BLaER1 (cell line): Measurements from ENCODE around the gene ATP23.

ENCODE experiments used
- H3K27ac ChIP-seq: shearing (Covaris generic); formaldehyde crosslinking; 2 replicates; pipeline ENCODE4 v1.8.1; 2022
- H3K27me3 ChIP-seq: shearing (Covaris generic); formaldehyde crosslinking; 2 replicates; pipeline ENCODE4 v1.8.1; 2022
- H3K36me3 ChIP-seq: shearing (Covaris generic); formaldehyde crosslinking; 2 replicates; pipeline ENCODE4 v1.8.1; 2022
- H3K4me1 ChIP-seq: shearing (Covaris generic); formaldehyde crosslinking; 2 replicates; pipeline ENCODE4 v1.8.1; 2022
- H3K4me2 ChIP-seq: shearing (Covaris generic); formaldehyde crosslinking; 2 replicates; pipeline ENCODE4 v1.8.1; 2022
- H3K4me3 ChIP-seq: shearing (Covaris generic); formaldehyde crosslinking; 2 replicates; pipeline ENCODE4 v1.8.1; 2022
- H3K9ac ChIP-seq: shearing (Covaris generic); formaldehyde crosslinking; 2 replicates; pipeline ENCODE4 v1.8.1; 2022
- H3K9me3 ChIP-seq: shearing (Covaris generic); formaldehyde crosslinking; 2 replicates; pipeline ENCODE4 v1.8.1; 2022
- H4K20me1 ChIP-seq: shearing (Covaris generic); formaldehyde crosslinking; 2 replicates; pipeline ENCODE4 v1.8.1; 2022
- Cebpa-rat ChIP-seq: shearing (Covaris generic); IDR thresholded peaks from 2 replicates; pipeline ENCODE4 v1.8.1; 2022

The ATP23 gene

GRCh38 chr12:57993030-57993429 lies 51.7 kb downstream of the ATP23 start:
- H3K4me2 ChIP-seq, result no peak overlapping the region
- H3K4me1 ChIP-seq, result no peaks in the 10 kb centered on the region
- H3K27ac ChIP-seq, result no peak overlapping the region
- H3K27me3 ChIP-seq, result no peaks in the 10 kb centered on the region
- TF ChIP-seq Cebpa-rat, result no peak
- H4K20me1 ChIP-seq, result no peaks in the 10 kb centered on the region
- H3K36me3 ChIP-seq, result 0 out of 2 replicates have a peak, but pooled peaks cover 3% of the 10 kb centered on the region
- H3K4me3 ChIP-seq, result no peak overlapping the region
- H3K9ac ChIP-seq, result no peak overlapping the region
- peaks cover 38% of the 10 kb centered on the region for H3K9me3 ChIP-seq

- Histone ChIP-seq H3K9me3 (peaks cover 46% of the 10 kb centered on the region), H3K4me3 (no peak overlapping the region), H3K36me3 (0 out of 2 replicates have a peak, but pooled peaks cover 4% of the 10 kb centered on the region), H3K27me3 (no peaks in the 10 kb centered on the region), H3K27ac (no peak overlapping the region), H4K20me1 (no peaks in the 10 kb centered on the region), H3K9ac (no peak overlapping the region), H3K4me1 (no peaks in the 10 kb centered on the region), H3K4me2 (no peak overlapping the region)
- TF ChIP-seq Cebpa-rat, result no peak
Measured at GRCh38 chr12:57993834-57994233, 52.5 kb downstream of the ATP23 start.

- Histone ChIP-seq H3K9me3 (peaks cover 51% of the 10 kb centered on the region), H3K9ac (no peak overlapping the region), H3K36me3 (0 out of 2 replicates have a peak, but pooled peaks cover 4% of the 10 kb centered on the region), H3K4me3 (no peak overlapping the region), H3K27ac (no peak overlapping the region), H3K27me3 (no peaks in the 10 kb centered on the region), H3K4me2 (no peak overlapping the region), H4K20me1 (no peaks in the 10 kb centered on the region), H3K4me1 (no peaks in the 10 kb centered on the region)
- TF ChIP-seq Cebpa-rat, result no peak
Measured at GRCh38 chr12:57996520-57996919, 55.2 kb downstream of the ATP23 start.

- peaks cover 54% of the 10 kb centered on the region for H3K9me3 ChIP-seq
- H3K4me2 ChIP-seq, result no peak overlapping the region
- no peak overlapping the region for H3K27ac ChIP-seq
- H3K4me3 ChIP-seq, result peak overlapping the region; percentile 11; the same call in 1 of the 2 replicates
- H4K20me1 ChIP-seq, result no peaks in the 10 kb centered on the region
- TF ChIP-seq Cebpa-rat, result no peak
- no peaks in the 10 kb centered on the region for H3K4me1 ChIP-seq
- H3K36me3 ChIP-seq, result 0 out of 2 replicates have a peak, but pooled peaks cover 4% of the 10 kb centered on the region
- no peak overlapping the region for H3K9ac ChIP-seq
- H3K27me3 ChIP-seq, result no peaks in the 10 kb centered on the region
Measured at GRCh38 chr12:57998251-57998650, 56.9 kb downstream of the ATP23 start.

- Histone ChIP-seq H3K36me3 (0 out of 2 replicates have a peak, but pooled peaks cover 4% of the 10 kb centered on the region), H3K9ac (no peak overlapping the region), H3K9me3 (peaks cover 52% of the 10 kb centered on the region), H3K27me3 (no peaks in the 10 kb centered on the region), H4K20me1 (no peaks in the 10 kb centered on the region), H3K4me2 (no peak overlapping the region), H3K4me1 (no peaks in the 10 kb centered on the region), H3K27ac (no peak overlapping the region), H3K4me3 (no peak overlapping the region)
- no peak for TF ChIP-seq Cebpa-rat
Measured at GRCh38 chr12:58000499-58000898, 59.1 kb downstream of the ATP23 start.

GRCh38 chr12:58007875-58008274 lies 66.5 kb downstream of the ATP23 start:
- Histone ChIP-seq H3K36me3 (no peaks in the 10 kb centered on the region), H3K4me1 (no peaks in the 10 kb centered on the region), H3K4me3 (no peak overlapping the region), H3K9ac (no peak overlapping the region), H3K27me3 (no peaks in the 10 kb centered on the region), H3K27ac (no peak overlapping the region), H3K9me3 (no peaks in the 10 kb centered on the region), H3K4me2 (no peak overlapping the region), H4K20me1 (no peaks in the 10 kb centered on the region)
- no peak for TF ChIP-seq Cebpa-rat

- H3K4me1 ChIP-seq, result no peaks in the 10 kb centered on the region
- TF ChIP-seq Cebpa-rat, result no peak
- no peaks in the 10 kb centered on the region for H3K9me3 ChIP-seq
- H3K36me3 ChIP-seq, result no peaks in the 10 kb centered on the region
- H3K9ac ChIP-seq, result no peak overlapping the region
- no peaks in the 10 kb centered on the region for H3K27me3 ChIP-seq
- H3K27ac ChIP-seq, result no peak overlapping the region
- H4K20me1 ChIP-seq, result no peaks in the 10 kb centered on the region
- no peak overlapping the region for H3K4me2 ChIP-seq
- no peak overlapping the region for H3K4me3 ChIP-seq
Measured at GRCh38 chr12:58008634-58009033, 67.3 kb downstream of the ATP23 start.
